ENCODE data around the gene TTLL11. TPM values are rescaled to one million over a fixed set of nuclear protein-coding genes. Genes with fewer than 3 reads are reported as not detected.

The TTLL11 gene
- total and polyA plus RNA-seq, 7 experiments from 2014 or later: 3.0 to 8.6 (median 4.4) TPM

DNA sequence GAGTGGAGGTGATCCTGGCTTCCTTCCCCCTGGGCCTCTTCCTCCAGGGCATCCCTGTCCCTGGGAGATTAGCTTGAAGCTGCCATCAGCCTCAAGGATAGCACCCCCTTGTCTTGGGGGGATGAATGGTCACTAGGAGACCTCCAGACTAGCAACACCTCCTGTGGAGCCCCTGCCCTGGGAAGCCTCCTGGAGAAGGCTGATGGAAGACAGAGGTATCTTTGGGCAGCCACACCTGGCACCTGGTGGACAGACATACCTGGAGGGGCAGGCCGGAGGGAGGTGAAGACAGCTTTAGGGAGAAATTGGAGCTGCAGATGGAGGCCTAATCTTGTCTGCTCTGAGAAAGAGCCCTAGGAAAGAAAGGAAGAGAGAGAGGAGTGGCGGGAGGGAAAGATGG, 9.0 kb upstream of the TTLL11 start:
- Mint-ChIP-seq H3K9me3 (peaks cover 3 to 15% (median 7%) of the 10 kb centered on the region in 11 donors), H3K36me3 (peaks cover 0 to 7% (median 5%) of the 10 kb centered on the region in 5 donors), H3K27ac (no peak overlapping the region), H3K27me3 (peaks cover 0 to 11% (median 6%) of the 10 kb centered on the region in 5 donors), H3K4me1 (peaks cover 0 to 7% (median 4%) of the 10 kb centered on the region in 7 donors), H3K4me3 (no peak overlapping the region)
- no peak overlapping the region for H3K4me3 ChIP-seq (ENCODE audit: low read length)
- intact Hi-C loops (cut with micrococcal nuclease): no loop called here
- H3K36me3 ChIP-seq (ENCODE audit: control insufficient read depth in 2 of 3, insufficient read depth in 3 of 3, low read length in 3 of 3): no peaks in the 10 kb centered on the region
- ATAC-seq (no peak), DNase-seq (no peak)
- no peak overlapping the region for H3K27ac ChIP-seq (ENCODE audit: low read depth, low read length)
- no peaks in the 10 kb centered on the region for H3K9me3 ChIP-seq (ENCODE audit: control insufficient read depth in 2 of 3, low read length in 3 of 3)
- no peaks in the 10 kb centered on the region for H3K27me3 ChIP-seq (ENCODE audit: control insufficient read depth in 2 of 2, insufficient read depth in 2 of 2, low read length in 2 of 2)
- ChIA-PET CTCF (interaction anchor here (1.3 to 1.4 kb wide), 2 partner anchors 20 to 248 kb away, joined by 4 read pairs; no protein-coding TSS in a partner anchor), POLR2A (no interaction called here)
- H3K4me1 ChIP-seq (ENCODE audit: control insufficient read depth in 2 of 2, insufficient read depth in 2 of 2, low read length in 2 of 2): peaks cover 0 to 4% of the 10 kb centered on the region in 2 donors

DNA sequence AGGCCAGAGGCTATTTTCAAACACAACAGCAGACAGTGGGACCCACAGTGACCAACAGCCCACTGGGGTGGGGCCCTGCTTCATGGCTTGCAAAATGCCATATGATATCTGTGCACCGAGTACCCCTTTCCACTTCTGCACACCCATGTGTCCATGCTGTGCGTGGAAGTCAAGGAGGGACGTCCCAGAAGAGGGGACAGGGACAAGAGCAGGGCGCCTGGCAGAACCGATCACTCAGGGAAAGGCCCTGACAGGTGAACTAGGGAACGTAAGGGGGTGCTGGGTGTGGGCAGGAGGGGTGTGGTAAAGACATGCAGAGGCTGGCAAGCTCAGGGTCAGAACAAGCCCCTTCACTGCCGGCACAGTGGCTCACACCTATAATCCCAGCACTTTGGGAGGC, 7.6 kb upstream of the TTLL11 start:
- no peak overlapping the region for H3K4me3 ChIP-seq (ENCODE audit: low read length)
- H3K27me3 Mint-ChIP-seq: peaks cover 0 to 18% (median 6%) of the 10 kb centered on the region in 5 donors
- peaks cover 0 to 7% (median 5%) of the 10 kb centered on the region in 5 donors for H3K36me3 Mint-ChIP-seq
- H3K9me3 ChIP-seq (ENCODE audit: control insufficient read depth in 2 of 3, low read length in 3 of 3): no peaks in the 10 kb centered on the region
- H3K36me3 ChIP-seq (ENCODE audit: control insufficient read depth in 2 of 3, insufficient read depth in 3 of 3, low read length in 3 of 3): no peaks in the 10 kb centered on the region
- H3K27ac ChIP-seq (ENCODE audit: low read depth, low read length): no peak overlapping the region
- DNase-seq (no peak), ATAC-seq (no peak)
- H3K4me1 ChIP-seq (ENCODE audit: control insufficient read depth in 2 of 2, insufficient read depth in 2 of 2, low read length in 2 of 2): peaks cover 0 to 4% of the 10 kb centered on the region in 2 donors
- CTCF ChIA-PET: interaction anchor here (0.8 to 1.1 kb wide), 2 partner anchors 21 to 250 kb away, joined by 3 read pairs; no protein-coding TSS in a partner anchor
- peaks cover 3 to 15% (median 7%) of the 10 kb centered on the region in 11 donors for H3K9me3 Mint-ChIP-seq
- H3K27me3 ChIP-seq (ENCODE audit: control insufficient read depth in 2 of 2, insufficient read depth in 2 of 2, low read length in 2 of 2): no peaks in the 10 kb centered on the region
- intact Hi-C loops (cut with micrococcal nuclease): no loop called here
- H3K27ac Mint-ChIP-seq: no peak overlapping the region
- H3K4me3 Mint-ChIP-seq: no peak overlapping the region
- POLR2A ChIA-PET: no interaction called here
- H3K4me1 Mint-ChIP-seq: peaks cover 0 to 7% (median 4%) of the 10 kb centered on the region in 7 donors

DNA sequence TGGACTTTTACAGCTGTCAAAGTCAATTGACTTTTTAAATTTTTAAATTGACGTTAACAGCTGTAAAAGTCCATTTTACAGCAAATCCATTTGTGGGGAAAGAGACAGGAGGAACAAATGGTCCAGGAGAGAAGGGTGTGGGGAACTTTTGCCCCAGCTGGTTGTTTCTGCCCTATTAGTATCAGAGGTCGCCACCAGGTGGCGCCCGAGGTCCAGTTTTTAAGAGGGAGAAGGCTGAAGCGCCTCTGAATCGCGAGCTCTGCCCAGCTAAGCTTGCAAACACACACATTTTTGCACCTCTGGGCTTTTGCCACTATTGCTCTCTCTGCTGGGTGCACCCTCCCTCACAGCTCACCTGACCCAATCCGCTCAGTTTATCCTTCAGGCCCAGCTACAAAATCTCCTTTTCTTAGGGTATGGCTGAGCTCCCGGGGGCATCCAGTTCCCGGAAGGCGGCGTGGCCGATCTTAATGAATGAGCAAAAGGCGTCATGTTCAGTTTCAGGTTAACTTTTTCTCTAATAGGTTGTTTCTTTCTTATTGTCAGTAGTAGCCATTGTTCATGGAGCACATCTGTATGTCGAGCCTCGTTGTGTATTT, 6.3 kb upstream of the TTLL11 start:
- H3K27ac ChIP-seq (ENCODE audit: low read depth, low read length): no peak overlapping the region
- no peaks in the 10 kb centered on the region for H3K9me3 ChIP-seq (ENCODE audit: control insufficient read depth in 2 of 3, low read length in 3 of 3)
- intact Hi-C loops (cut with micrococcal nuclease): loop anchor here (1.0 to 10.0 kb wide), 6 partner anchors 24 to 1245 kb away; partner anchors contain the start of gene RC3H2 (in 2 of the 2)
- ATAC-seq (peak; percentile 86), DNase-seq (peak; percentile 54 to 79 (median 71))
- H3K36me3 ChIP-seq (ENCODE audit: control insufficient read depth in 2 of 3, insufficient read depth in 3 of 3, low read length in 3 of 3): no peaks in the 10 kb centered on the region
- no peak overlapping the region for H3K4me3 ChIP-seq (ENCODE audit: low read length)
- peaks cover 3 to 14% (median 6%) of the 10 kb centered on the region in 11 donors for H3K9me3 Mint-ChIP-seq
- H3K27me3 Mint-ChIP-seq: peaks cover 0 to 29% (median 6%) of the 10 kb centered on the region in 5 donors
- peaks cover 7 to 19% (median 11%) of the 10 kb centered on the region in 7 donors for H3K4me1 Mint-ChIP-seq
- ChIA-PET POLR2A (interaction anchor here (0.6 to 1.0 kb wide), 3 partner anchors 23 to 711 kb away, joined by 3 read pairs; no protein-coding TSS in a partner anchor), CTCF (interaction anchor here (0.5 to 5.3 kb wide), 21 partner anchors 9 to 1611 kb away, joined by 3 to 59 read pairs (median 6); partner anchors contain the start of genes MORN5 and NDUFA8)
- peaks cover 0 to 11% of the 10 kb centered on the region in 2 donors for H3K4me1 ChIP-seq (ENCODE audit: control insufficient read depth in 2 of 2, insufficient read depth in 2 of 2, low read length in 2 of 2)
- H3K4me3 Mint-ChIP-seq: peak overlapping the region in 7 of 10 donors; percentile 10 to 80 (median 48)
- H3K27ac Mint-ChIP-seq: no peak overlapping the region
- H3K27me3 ChIP-seq (ENCODE audit: control insufficient read depth in 2 of 2, insufficient read depth in 2 of 2, low read length in 2 of 2): no peaks in the 10 kb centered on the region
- peaks cover 0 to 7% (median 5%) of the 10 kb centered on the region in 5 donors for H3K36me3 Mint-ChIP-seq

DNA sequence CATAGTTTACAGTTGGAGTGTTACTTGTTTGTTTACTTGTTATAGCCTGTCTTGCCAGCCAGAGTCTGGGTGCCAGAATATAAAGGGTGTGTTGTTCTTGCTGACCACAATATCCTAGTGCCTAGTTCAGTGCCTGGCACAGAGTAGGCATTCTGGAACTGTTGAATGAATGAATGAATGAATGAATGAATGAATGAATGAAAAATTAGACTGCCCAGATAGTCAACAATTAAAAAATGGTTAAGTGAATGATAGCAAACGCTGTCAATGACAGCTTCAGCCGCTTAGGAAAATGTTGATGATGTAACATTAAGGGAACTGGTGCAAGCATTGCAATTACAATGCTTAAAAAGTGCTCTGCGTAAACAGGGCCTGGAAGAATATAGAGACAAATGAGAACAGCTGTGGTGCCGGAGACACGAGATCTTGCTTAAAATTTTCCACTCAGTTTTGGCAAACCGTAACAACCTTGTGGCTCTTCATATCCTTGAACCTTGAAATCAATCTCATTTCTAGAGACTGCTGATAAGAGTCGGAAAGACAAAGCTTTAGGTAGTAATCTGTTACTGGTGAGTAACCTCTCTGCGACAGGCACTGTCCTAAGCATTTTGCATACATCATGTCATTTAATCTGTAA, 4.7 kb upstream of the TTLL11 start:
- no peak overlapping the region for H3K27ac Mint-ChIP-seq
- Histone ChIP-seq H3K27me3 (ENCODE audit: control insufficient read depth in 2 of 2, insufficient read depth in 2 of 2, low read length in 2 of 2) (no peaks in the 10 kb centered on the region), H3K27ac (ENCODE audit: low read depth, low read length) (no peak overlapping the region), H3K4me3 (ENCODE audit: low read length) (no peak overlapping the region), H3K4me1 (ENCODE audit: control insufficient read depth in 2 of 2, insufficient read depth in 2 of 2, low read length in 2 of 2) (peaks cover 0 to 11% of the 10 kb centered on the region in 2 donors), H3K9me3 (ENCODE audit: control insufficient read depth in 2 of 3, low read length in 3 of 3) (no peaks in the 10 kb centered on the region), H3K36me3 (ENCODE audit: control insufficient read depth in 2 of 3, insufficient read depth in 3 of 3, low read length in 3 of 3) (peaks cover 0 to under 1% (median 0%) of the 10 kb centered on the region in 3 experiments)
- DNase-seq: no peak
- no peaks in the 10 kb centered on the region for H3K36me3 Mint-ChIP-seq
- no peak for ATAC-seq
- H3K4me3 Mint-ChIP-seq: no peak overlapping the region
- H3K9me3 Mint-ChIP-seq: peaks cover 0 to 2% (median 0%) of the 10 kb centered on the region in 11 donors
- H3K27me3 Mint-ChIP-seq: peaks cover 0 to 34% (median 6%) of the 10 kb centered on the region in 5 donors
- intact Hi-C loops (cut with micrococcal nuclease): loop anchor here (2.0 to 10.0 kb wide), 3 partner anchors 355 to 1247 kb away; partner anchors contain the start of gene RC3H2 (in 2 of the 2)
- peaks cover 11 to 26% (median 16%) of the 10 kb centered on the region in 7 donors for H3K4me1 Mint-ChIP-seq
- ChIA-PET CTCF (interaction anchor here (1.1 to 5.3 kb wide), 10 partner anchors 9 to 719 kb away, joined by 3 to 59 read pairs (median 10); no protein-coding TSS in a partner anchor), POLR2A (no interaction called here)

DNA sequence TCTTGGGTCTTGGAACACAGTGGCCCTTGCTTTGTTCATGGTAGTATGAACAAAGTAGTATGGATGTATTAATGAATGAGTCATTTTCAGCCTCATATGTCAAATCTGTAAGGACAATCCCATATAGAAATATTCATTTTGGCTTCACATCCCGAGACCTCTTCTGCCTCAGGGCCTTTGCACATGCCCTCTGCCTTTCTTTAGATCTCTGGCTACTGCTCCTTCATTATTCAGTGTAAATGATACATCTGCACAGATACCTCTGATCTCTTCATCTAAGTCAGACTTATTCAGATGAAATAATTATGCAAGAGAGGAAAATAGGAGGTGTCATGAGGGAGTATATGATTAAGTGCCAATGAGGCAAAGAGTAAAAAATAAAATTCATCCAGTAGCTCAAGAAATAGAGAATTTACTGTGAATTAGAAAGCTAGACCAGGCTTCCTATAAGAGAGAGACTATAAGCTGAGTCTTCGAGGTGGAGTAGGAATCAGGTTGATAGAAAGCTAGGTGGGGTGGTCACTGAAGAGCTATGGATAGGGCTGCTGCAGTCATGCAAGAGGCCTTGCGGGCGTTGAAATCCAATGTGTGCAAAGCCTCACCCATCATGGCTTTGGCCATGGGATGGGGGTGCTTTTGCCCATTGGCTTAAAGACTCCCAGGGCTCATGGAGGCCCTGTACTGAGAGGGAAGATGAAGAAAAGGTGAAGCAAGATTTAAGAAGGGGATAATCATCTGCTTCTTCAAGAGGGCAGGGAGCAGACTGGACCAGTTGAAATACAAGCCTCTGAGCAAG, 3.7 kb upstream of the TTLL11 start:
- CTCF ChIA-PET: interaction anchor here (1.0 to 5.3 kb wide), 4 partner anchors 12 to 712 kb away, joined by 4 to 59 read pairs (median 31); no protein-coding TSS in a partner anchor
- DNase-seq: no peak
- H3K36me3 ChIP-seq (ENCODE audit: control insufficient read depth in 2 of 3, insufficient read depth in 3 of 3, low read length in 3 of 3): peaks cover 0 to 5% (median 0%) of the 10 kb centered on the region in 3 experiments
- peaks cover 0 to 3% (median 0%) of the 10 kb centered on the region in 5 donors for H3K36me3 Mint-ChIP-seq
- H3K4me3 ChIP-seq (ENCODE audit: low read length): no peak overlapping the region
- no peak overlapping the region for H3K27ac Mint-ChIP-seq
- no peak overlapping the region for H3K27ac ChIP-seq (ENCODE audit: low read depth, low read length)
- H3K27me3 ChIP-seq (ENCODE audit: control insufficient read depth in 2 of 2, insufficient read depth in 2 of 2, low read length in 2 of 2): no peaks in the 10 kb centered on the region
- POLR2A ChIA-PET: no interaction called here
- no peaks in the 10 kb centered on the region for H3K9me3 Mint-ChIP-seq
- H3K9me3 ChIP-seq (ENCODE audit: control insufficient read depth in 2 of 3, low read length in 3 of 3): no peaks in the 10 kb centered on the region
- peaks cover 0 to 34% (median 6%) of the 10 kb centered on the region in 5 donors for H3K27me3 Mint-ChIP-seq
- ATAC-seq: no peak
- intact Hi-C loops (cut with micrococcal nuclease): loop anchor here (10.0 kb wide), 2 partner anchors 808 to 1248 kb away; partner anchors contain the start of gene RC3H2 (in 2 of the 2)
- peak overlapping the region in 1 of 10 donors; percentile 3 for H3K4me3 Mint-ChIP-seq
- H3K4me1 Mint-ChIP-seq: peaks cover 17 to 32% (median 22%) of the 10 kb centered on the region in 7 donors
- H3K4me1 ChIP-seq (ENCODE audit: control insufficient read depth in 2 of 2, insufficient read depth in 2 of 2, low read length in 2 of 2): peaks cover 8 to 17% of the 10 kb centered on the region in 2 donors

Measured in naive thymus-derived CD4-positive, alpha-beta T cell (primary cell).